Breast epithelium (tissue), 4 donors: ENCODE data around the gene PYCR2. TPM values are rescaled to one million over a fixed set of nuclear protein-coding genes. Genes with fewer than 3 reads are reported as not detected.
"Not testable (repeated sequence)": the region's sequence is repeated elsewhere in the genome, so short reads cannot be mapped to it uniquely, and the experiment has no call there.

Experiments
- DNase-seq, 2 donors: peaks; one replicate each; pipeline ENCODE4 v3.0.0-alpha.2; 2019; ENCODE audit warnings: low spot score in 2 of 2
- H3K27ac ChIP-seq, 2 donors: fragments of 200-600 bp; sonication (generic) in 1 of 2; one replicate each; pipeline ENCODE4 v1.5.1; 2016 to 2019; ENCODE audit warnings: mild to moderate bottlenecking in 1 of 2
- H3K27me3 ChIP-seq, 2 donors: fragments of 200-600 bp; sonication (generic) in 1 of 2; one replicate each; pipeline versions ENCODE4 v1.5.1 to v1.6.0; 2017 to 2019; ENCODE audit warnings: control low read depth in 1 of 2, mild to moderate bottlenecking in 1 of 2
- H3K36me3 ChIP-seq: fragments of 200-600 bp; one replicate; pipeline ENCODE4 v1.5.1; 2019
- H3K4me1 ChIP-seq, 2 donors: fragments of 200-600 bp; sonication (generic); one replicate each; pipeline ENCODE4 v1.5.1; 2016 to 2019; ENCODE audit warnings: control low read depth in 1 of 2
- H3K4me3 ChIP-seq, 3 donors: fragments of 200-600 bp; sonication (generic); 1 replicate in 2 of 3; 2 replicates in 1 of 3; pipeline ENCODE4 v1.5.1; 2016 to 2019; ENCODE audit warnings: mild to moderate bottlenecking in 3 of 3, moderate library complexity in 2 of 3
- H3K9me3 ChIP-seq, 2 donors: fragments of 200-600 bp; sonication (generic) in 1 of 2; one replicate each; pipeline ENCODE4 v1.5.1; 2016 to 2019; ENCODE audit warnings: control low read depth in 1 of 2
- CTCF ChIP-seq, 3 donors: fragments of 450-650 bp; IDR thresholded peaks; one replicate each; pipeline ENCODE4 v1.5.1; 2016 to 2017; ENCODE audit warnings: antibody characterized with exemption in 3 of 3, mild to moderate bottlenecking in 3 of 3, moderate library complexity in 3 of 3
- POLR2A ChIP-seq: fragments of 450-650 bp; IDR thresholded peaks from one replicate; pipeline ENCODE4 v1.6.1; 2016; ENCODE audit warnings: antibody characterized with exemption, mild to moderate bottlenecking, moderate library complexity
- POLR2AphosphoS5 ChIP-seq, 3 donors: sonication (generic); formaldehyde crosslinking; IDR thresholded peaks; one replicate each; pipeline ENCODE4 v1.6.1; 2017; ENCODE audit warnings: antibody characterized with exemption in 3 of 3
- intact Hi-C: fragments of 100-400 bp; cut with DNase I; formaldehyde crosslinking; loops from one replicate; pipeline ENCODE4 v1.15.1; 2023; ENCODE audit warnings: low total_unique reads
- total RNA-seq, 3 donors: library from RNA; depleted of rRNA; stranded (reverse); fragments of >200 nt; gene quantifications; one replicate each; pipeline ENCODE4 v1.1.0, GENCODE V29; 2016

The PYCR2 gene
- total RNA-seq, 3 donors from 2014 or later: 40.2 to 49.3 (median 47.9) TPM

DNA sequence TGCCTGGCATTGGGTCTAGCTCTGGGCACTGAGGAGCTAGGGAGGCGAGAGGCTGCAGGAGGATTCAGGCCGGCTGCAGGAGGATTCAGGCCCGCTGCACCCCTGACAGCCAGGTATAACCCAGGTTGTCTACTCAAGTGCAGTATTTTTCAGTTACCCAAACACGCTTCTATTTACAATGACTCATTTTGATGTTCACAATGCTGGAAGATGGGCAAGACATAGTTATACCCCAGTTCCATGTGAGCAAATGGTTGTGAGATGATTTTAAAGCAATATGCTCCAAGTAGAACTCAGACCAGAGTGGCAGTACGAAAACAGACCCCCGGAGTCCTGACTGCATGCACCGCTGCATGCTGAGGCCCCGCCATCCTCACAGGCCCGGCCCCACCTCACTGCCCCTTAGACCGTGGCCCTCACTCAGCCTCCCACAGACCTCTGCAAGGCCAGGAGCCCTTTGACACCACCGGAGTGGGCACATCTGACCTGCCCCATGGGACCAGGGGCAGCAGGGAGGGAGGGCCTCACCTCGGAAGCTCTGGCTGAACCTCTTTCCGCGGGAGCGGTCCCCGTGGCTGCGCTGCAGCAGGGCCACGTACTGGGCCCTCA is 35.7 kb downstream of the PYCR2 start:
- Histone ChIP-seq H3K4me3 (no peak overlapping the region), H3K27ac (no peak overlapping the region), H3K9me3 (no peaks in the 10 kb centered on the region), H3K27me3 (no peaks in the 10 kb centered on the region), H3K4me1 (no peaks in the 10 kb centered on the region), H3K36me3 (no peaks in the 10 kb centered on the region)
- DNase-seq: no peak
- intact Hi-C loops: no loop called here
- TF ChIP-seq POLR2AphosphoS5 (IDR thresholded peaks at IDR 0.05) (no peak), POLR2A (no peak), CTCF (IDR thresholded peaks at IDR 0.05) (no peak)

DNA sequence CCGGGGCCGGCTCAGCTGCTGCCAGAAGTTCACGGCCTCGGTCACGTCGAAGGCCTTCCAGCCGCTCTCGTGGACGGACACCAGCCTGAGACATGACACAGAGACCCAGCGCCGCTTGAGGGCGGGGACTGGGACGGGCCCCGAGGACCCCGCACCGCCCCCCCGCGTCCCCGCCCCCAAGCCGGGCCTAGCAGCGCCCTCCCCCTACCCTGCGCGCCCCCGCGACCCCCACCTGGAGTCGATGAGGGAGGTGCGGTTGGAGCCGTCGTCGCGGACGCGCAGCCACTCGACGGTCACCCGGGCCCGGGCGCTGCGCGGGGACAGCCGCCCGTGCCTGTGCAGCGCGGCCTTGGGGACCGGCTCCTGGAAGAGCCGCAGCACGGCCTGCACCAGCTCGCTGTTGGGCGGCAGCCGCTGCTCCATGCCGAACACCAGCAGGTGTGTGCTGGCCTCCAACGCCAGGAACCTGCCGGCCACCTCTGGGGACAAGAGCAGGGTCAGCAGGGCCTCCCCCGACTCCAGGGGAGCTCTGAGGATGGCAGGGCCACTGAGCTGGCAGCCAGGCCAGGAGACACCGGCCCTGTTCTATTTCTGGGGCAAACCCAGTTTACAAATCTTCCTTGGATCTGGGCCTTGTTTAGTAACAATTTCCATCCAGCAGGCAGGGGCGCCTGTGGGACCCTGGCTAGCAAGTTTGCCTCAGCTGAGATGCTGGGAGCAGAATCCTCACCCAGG is 36.3 kb downstream of the PYCR2 start:
- H3K4me1 ChIP-seq, H3K27ac ChIP-seq, H3K4me3 ChIP-seq, DNase-seq, H3K9me3 ChIP-seq, intact Hi-C loops, H3K36me3 ChIP-seq, H3K27me3 ChIP-seq: not testable (repeated sequence)

DNA sequence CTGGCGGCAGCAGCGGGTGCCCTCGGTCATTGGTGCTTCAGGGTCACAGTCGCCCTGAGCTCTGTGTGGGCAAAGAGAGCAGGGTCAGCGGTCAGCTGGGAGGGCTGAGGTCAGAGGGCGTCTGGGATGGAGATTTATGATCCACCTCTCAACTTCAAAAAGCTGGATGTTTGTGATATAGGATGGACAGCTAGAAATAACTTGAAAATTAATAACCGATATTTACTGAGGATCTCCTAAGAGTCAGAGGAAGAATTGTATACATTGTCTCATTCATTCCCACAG is 37.1 kb downstream of the PYCR2 start:
- no peak for DNase-seq
- intact Hi-C loops: no loop called here
- no peaks in the 10 kb centered on the region for H3K9me3 ChIP-seq
- no peak overlapping the region for H3K4me3 ChIP-seq
- peaks cover 0 to 5% of the 10 kb centered on the region in 2 donors for H3K4me1 ChIP-seq
- no peaks in the 10 kb centered on the region for H3K36me3 ChIP-seq
- no peak for TF ChIP-seq CTCF (IDR thresholded peaks at IDR 0.05)
- no peak for TF ChIP-seq POLR2A
- no peak for TF ChIP-seq POLR2AphosphoS5 (IDR thresholded peaks at IDR 0.05)
- H3K27ac ChIP-seq: no peak overlapping the region
- H3K27me3 ChIP-seq: no peaks in the 10 kb centered on the region

DNA sequence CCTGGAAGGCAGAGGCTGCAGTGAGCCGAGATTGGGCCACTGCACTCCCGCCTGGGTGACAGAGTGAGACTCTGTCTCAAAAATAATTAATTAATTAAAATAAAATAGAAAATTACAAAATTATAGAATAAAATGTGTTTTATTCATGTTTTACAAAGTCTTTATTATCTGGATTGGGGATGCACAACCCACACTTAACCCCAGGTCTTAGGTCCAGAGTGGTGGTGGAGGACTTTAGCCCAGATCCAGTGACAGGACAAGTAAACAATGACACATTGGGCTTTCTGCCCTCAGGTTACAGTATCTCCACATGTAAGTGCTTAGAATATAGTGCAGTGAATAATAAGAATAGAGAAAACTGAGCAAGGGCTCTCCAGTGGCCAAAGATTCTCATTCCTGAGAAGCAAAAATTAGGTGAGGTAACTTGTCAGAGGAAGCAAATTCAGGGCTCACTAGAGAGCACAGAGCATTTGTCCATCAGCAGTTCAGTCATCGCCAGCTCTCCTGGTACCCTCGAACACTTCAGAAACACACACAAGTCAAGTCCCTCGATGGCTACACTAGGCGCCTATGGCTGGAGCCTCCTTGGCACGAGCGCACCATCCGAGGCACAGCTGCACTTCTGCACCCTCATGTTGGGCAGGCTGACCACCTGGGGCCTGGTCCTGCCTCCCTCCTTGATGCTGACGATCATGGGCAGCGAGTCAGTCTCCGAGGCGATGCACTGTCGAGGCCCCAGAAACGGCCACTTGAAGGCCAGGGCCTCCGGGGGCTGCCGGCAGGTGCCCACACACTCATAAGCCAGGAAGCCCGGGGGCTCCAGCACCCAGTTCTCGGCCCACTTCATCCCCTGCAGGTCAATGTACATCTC is 37.7 kb downstream of the PYCR2 start:
- H3K4me1 ChIP-seq: peaks cover 0 to 5% of the 10 kb centered on the region in 2 donors
- no peaks in the 10 kb centered on the region for H3K9me3 ChIP-seq
- intact Hi-C loops: no loop called here
- H3K27me3 ChIP-seq: no peaks in the 10 kb centered on the region
- no peak overlapping the region for H3K4me3 ChIP-seq
- H3K36me3 ChIP-seq: no peaks in the 10 kb centered on the region
- DNase-seq: no peak
- TF ChIP-seq CTCF (IDR thresholded peaks at IDR 0.05): no peak
- no peak for TF ChIP-seq POLR2A
- no peak for TF ChIP-seq POLR2AphosphoS5 (IDR thresholded peaks at IDR 0.05)
- H3K27ac ChIP-seq: no peak overlapping the region

- Histone ChIP-seq H3K27ac (no peak overlapping the region), H3K36me3 (no peaks in the 10 kb centered on the region), H3K4me1 (peaks cover 0 to 5% of the 10 kb centered on the region in 2 donors), H3K27me3 (no peaks in the 10 kb centered on the region), H3K4me3 (no peak overlapping the region), H3K9me3 (no peaks in the 10 kb centered on the region)
- no peak for DNase-seq
- TF ChIP-seq CTCF (IDR thresholded peaks at IDR 0.05): no peak
- TF ChIP-seq POLR2AphosphoS5 (IDR thresholded peaks at IDR 0.05): no peak
- TF ChIP-seq POLR2A: no peak
- intact Hi-C loops: no loop called here
Measured at GRCh38 chr1:225885336-225885735, 38.7 kb downstream of the PYCR2 start.
